T-helper 2 cell (primary cell): Measurements from ENCODE around the gene CHD2.

Source experiments
- DNase-seq, 5 experiments: peaks; one replicate each; pipeline versions ENCODE4 v3.0.0 to v3.0.0-alpha.2; 2012 to 2022

Gene CHD2

GRCh38 chr15:92885224-92886041 is 14.7 kb upstream of the CHD2 start:
- no peak for DNase-seq

- DNase-seq, result peak in 1 of 5 experiments; percentile 48
Measured at GRCh38 chr15:92886042-92886537, 14.0 kb upstream of the CHD2 start.

GRCh38 chr15:92886815-92887214 is 13.3 kb upstream of the CHD2 start:
- no peak for DNase-seq

GRCh38 chr15:92887869-92888268 is 12.3 kb upstream of the CHD2 start:
- DNase-seq, result no peak

GRCh38 chr15:92889390-92890107 is 10.6 kb upstream of the CHD2 start:
- DNase-seq, result peak in 1 of 5 experiments; percentile 82

- DNase-seq, result no peak
Measured at GRCh38 chr15:92891533-92892200, 8.5 kb upstream of the CHD2 start.

- no peak for DNase-seq
Measured at GRCh38 chr15:92892201-92892555, 7.9 kb upstream of the CHD2 start.

- DNase-seq, result no peak
Measured at GRCh38 chr15:92893200-92893599, 6.9 kb upstream of the CHD2 start.

GRCh38 chr15:92896561-92896960 is 3.6 kb upstream of the CHD2 start:
- DNase-seq, result no peak

GRCh38 chr15:92897620-92898019 is 2.5 kb upstream of the CHD2 start:
- no peak for DNase-seq

- DNase-seq, result no peak
Measured at GRCh38 chr15:92898988-92899582, 1.0 kb upstream of the CHD2 start.

- no peak for DNase-seq
Measured at GRCh38 chr15:92899601-92899947, 550 bp upstream of the CHD2 start.

GRCh38 chr15:92900731-92901071 is 577 bp downstream of the CHD2 start:
- peak in 1 of 5 experiments; percentile 21 for DNase-seq

GRCh38 chr15:92901072-92901761 is 1.1 kb downstream of the CHD2 start:
- DNase-seq, result peak in 1 of 5 experiments; percentile 49

- no peak for DNase-seq
Measured at GRCh38 chr15:92901995-92902394, 1.9 kb downstream of the CHD2 start.

GRCh38 chr15:92902737-92903593 is 2.8 kb downstream of the CHD2 start:
- peak in 1 of 5 experiments; percentile 62 for DNase-seq

- no peak for DNase-seq
Measured at GRCh38 chr15:92903631-92903965, 3.5 kb downstream of the CHD2 start.

GRCh38 chr15:92903966-92904721 is 4.0 kb downstream of the CHD2 start:
- DNase-seq, result peak; percentile 98 to 99 (median 98)

- DNase-seq, result peak in 1 of 5 experiments; percentile 40
Measured at GRCh38 chr15:92904722-92905571, 4.8 kb downstream of the CHD2 start.

- DNase-seq, result peak in 2 of 5 experiments; percentile 26 to 34
Measured at GRCh38 chr15:92906020-92906419, 5.9 kb downstream of the CHD2 start.
